ENCODE results near the gene CLEC4F.
"Not testable (repeated sequence)": the region's sequence is repeated elsewhere in the genome, so short reads cannot be mapped to it uniquely, and the experiment has no call there.

The CLEC4F gene

DNA sequence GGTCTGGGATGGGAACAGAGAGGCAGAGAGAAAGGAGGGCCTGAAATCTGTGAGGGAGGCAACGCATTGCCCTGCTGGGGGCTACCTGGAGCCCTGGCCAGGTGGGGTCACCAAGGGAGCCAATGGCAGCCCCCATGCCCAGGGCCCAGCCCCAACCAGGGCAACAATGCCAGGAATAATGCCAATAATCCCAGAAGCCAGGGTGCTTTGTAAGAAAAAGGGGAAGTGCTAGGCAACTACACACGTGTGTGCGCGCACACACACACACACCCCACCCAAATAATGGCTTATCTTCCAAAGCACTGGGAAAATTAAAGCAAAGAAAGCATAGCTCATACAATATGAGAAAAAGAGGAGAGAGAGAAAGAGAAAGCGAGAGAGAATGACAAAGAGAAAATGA lies 7.0 kb upstream of the CLEC4F start:
- no peak for DNase-seq (ENCODE audit: low read depth, low spot score)
- H3K27ac ChIP-seq: no peak overlapping the region

- DNase-seq (ENCODE audit: low read depth, low spot score): no peak
- H3K27ac ChIP-seq: no peak overlapping the region
Measured at GRCh38 chr2:70826696-70827350, 6.4 kb upstream of the CLEC4F start.

- H3K27ac ChIP-seq: no peak overlapping the region
- DNase-seq (ENCODE audit: low read depth, low spot score): no peak
Measured at GRCh38 chr2:70823249-70823648, 2.9 kb upstream of the CLEC4F start.

- H3K27ac ChIP-seq: no peak overlapping the region
- no peak for DNase-seq (ENCODE audit: low read depth, low spot score)
Measured at GRCh38 chr2:70822843-70823242, 2.4 kb upstream of the CLEC4F start.

- no peak for DNase-seq (ENCODE audit: low read depth, low spot score)
- no peak overlapping the region for H3K27ac ChIP-seq
Measured at GRCh38 chr2:70817284-70817954, 3.0 kb downstream of the CLEC4F start.

DNA sequence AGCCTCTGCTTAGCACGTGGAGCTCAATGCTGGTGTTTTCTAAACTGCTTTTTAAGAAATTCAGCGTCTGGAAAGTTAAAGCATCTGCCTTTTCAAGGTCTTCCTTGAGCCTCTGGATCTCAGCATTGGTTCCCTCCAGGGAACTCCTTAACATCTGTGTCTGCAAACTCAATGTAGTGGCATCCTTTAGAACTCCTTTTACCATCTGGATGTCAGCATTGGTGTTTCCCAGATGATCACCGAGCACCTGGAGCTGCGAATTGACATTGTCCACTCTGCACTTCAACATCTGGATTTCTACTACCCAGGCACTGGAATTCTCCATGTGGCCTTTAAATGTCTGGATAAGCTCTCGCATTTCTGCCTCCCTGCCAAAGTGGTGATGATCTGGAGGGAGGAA lies 3.7 kb downstream of the CLEC4F start:
- no peak overlapping the region for H3K27ac ChIP-seq
- no peak for DNase-seq (ENCODE audit: low read depth, low spot score)

GRCh38 chr2:70808983-70809958 lies 11.1 kb downstream of the CLEC4F start:
- no peak for DNase-seq (ENCODE audit: low read depth, low spot score)
- H3K27ac ChIP-seq: no peak overlapping the region

DNA sequence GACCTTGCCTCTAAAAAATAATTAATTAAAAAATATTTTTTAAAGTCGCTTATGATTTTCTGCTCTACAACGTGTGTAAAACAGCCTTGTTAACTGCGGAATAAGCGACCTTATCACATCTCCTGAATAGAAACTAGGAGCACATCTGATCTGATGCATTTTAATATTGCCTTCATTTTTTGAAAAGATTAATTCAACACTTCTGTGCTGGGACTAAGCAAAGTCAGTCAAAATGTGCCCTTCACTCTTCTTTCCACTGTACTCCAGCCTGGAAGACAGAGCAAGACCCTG lies 12.6 kb downstream of the CLEC4F start:
- DNase-seq (ENCODE audit: low read depth, low spot score): no peak
- H3K27ac ChIP-seq: no peak overlapping the region

GRCh38 chr2:70807102-70807827 lies 13.1 kb downstream of the CLEC4F start:
- no peak overlapping the region for H3K27ac ChIP-seq
- no peak for DNase-seq (ENCODE audit: low read depth, low spot score)

GRCh38 chr2:70806620-70807019 lies 13.8 kb downstream of the CLEC4F start:
- no peak for DNase-seq (ENCODE audit: low read depth, low spot score)
- no peak overlapping the region for H3K27ac ChIP-seq

GRCh38 chr2:70806013-70806412 lies 14.4 kb downstream of the CLEC4F start:
- DNase-seq (ENCODE audit: low read depth, low spot score): no peak
- H3K27ac ChIP-seq: no peak overlapping the region

GRCh38 chr2:70801607-70802263 lies 18.7 kb downstream of the CLEC4F start:
- H3K27ac ChIP-seq: no peak overlapping the region
- DNase-seq (ENCODE audit: low read depth, low spot score): no peak

- no peak overlapping the region for H3K27ac ChIP-seq
Measured at GRCh38 chr2:70799706-70800105, 20.7 kb downstream of the CLEC4F start.

DNA sequence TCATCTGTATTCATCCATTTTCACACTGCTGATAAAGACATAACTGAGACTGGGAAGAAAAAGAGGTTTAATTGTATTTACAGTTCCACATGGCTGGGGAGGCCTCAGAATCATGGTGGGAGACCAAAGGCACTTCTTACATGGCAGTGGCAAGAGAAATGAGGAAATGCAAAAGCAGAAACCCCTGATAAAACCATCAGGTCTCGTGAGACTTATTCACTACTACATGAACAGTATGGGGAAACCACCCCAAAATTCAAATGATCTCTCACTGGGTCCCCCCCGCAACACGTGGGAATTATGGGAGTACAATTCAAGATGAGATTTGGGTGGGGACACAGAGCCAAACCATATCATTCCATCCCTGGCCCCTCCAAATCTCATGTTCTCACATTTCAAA lies 22.4 kb downstream of the CLEC4F start:
- not testable (repeated sequence) for H3K27ac ChIP-seq; DNase-seq (ENCODE audit: low read depth, low spot score)

More at GRCh38 chr2:70799706-70800105, 20.7 kb downstream of the CLEC4F start:
- DNase-seq (ENCODE audit: low read depth, low spot score): no peak

- H3K27ac ChIP-seq: no peak overlapping the region
- no peak for DNase-seq (ENCODE audit: low read depth, low spot score)
Measured at GRCh38 chr2:70797506-70797905, 22.9 kb downstream of the CLEC4F start.

DNA sequence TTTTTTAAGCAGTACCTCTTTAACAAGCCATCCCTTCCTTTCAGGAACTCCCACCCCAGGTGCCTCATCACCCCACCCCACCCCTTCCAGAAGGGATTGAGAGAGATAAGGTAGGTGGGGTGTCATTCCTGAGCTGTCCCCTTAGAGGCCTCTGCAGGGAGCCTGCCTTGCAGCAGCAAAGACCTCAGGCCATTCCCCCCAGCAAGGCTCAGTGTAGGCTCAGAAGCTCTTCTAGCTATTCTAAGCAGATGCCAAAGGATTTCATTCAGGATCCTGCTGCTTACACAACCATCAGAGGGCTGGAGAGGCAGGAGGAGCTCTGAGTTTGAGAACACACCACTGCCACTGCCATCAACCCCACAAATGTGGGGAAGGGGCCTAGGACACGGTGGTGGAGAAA lies 24.1 kb downstream of the CLEC4F start:
- no peak overlapping the region for H3K27ac ChIP-seq
- no peak for DNase-seq (ENCODE audit: low read depth, low spot score)

GRCh38 chr2:70795164-70795995 lies 25.0 kb downstream of the CLEC4F start:
- H3K27ac ChIP-seq: no peak overlapping the region
- no peak for DNase-seq (ENCODE audit: low read depth, low spot score)

- no peak for DNase-seq (ENCODE audit: low read depth, low spot score)
- H3K27ac ChIP-seq: no peak overlapping the region
Measured at GRCh38 chr2:70793450-70793849, 26.9 kb downstream of the CLEC4F start.

DNA sequence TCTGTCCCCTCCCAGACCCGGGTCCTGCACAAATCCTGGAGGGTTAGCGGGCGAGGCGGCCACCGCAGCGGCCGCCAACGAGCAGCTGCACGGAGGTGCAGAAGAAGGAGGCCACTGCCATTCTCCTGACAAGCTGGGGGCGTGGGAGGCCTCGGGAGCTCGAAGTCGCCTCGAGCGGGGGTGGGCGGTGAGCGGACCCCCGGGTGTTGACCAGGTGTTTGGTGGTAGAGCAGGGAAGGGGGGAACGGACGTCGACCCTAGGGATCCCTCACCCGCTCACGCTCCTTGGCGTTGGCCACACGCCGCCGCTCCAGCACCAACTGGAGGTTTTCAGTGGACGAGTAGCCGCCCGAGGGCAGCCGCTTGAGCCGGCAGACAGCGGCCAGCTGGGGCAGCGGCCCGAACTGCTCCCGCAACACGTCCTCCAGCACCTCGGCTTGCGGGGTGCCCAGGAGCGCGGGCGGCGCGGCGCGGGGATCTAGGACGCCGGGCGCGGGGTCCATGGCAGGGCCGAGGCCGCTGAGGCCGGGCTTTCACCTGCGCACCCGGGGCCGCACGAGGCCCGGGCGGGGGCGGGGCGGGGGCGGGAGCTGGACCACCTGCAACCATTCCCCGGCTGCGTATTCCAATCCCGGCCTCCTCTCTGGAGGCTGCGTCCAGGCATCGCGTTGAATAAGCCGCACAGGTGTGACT lies 30.1 kb downstream of the CLEC4F start, which contains the start of gene FIGLA:
FIGLA (minus strand) TSS at position 508 of the 693 bp plus-strand sequence; CDS start at position 503, 5 bp downstream.
- no peak for DNase-seq (ENCODE audit: low read depth, low spot score)
- H3K27ac ChIP-seq: no peak within 1 kb of the TSS

All from epithelial cell of prostate (primary cell).